HepG2 (cell line): ENCODE results near the gene PLXND1. TPM values are rescaled to one million over a fixed set of nuclear protein-coding genes. Genes with fewer than 3 reads are reported as not detected.

Source experiments
- ATAC-seq: fragments of 200-7000 bp; cut with Tn5 transposase; 3 replicates; pipeline ENCODE4 v1.9.1; 2020; ENCODE audit warnings: mild to moderate bottlenecking, moderate library complexity
- BruUV-seq: library from RNA; stranded (reverse); fragments of 400-500 nt; replicated peaks from 2 replicates; lab custom pipeline; 2021; lab: Mats Ljungman, UMichigan
- CTCF ChIA-PET: fragments of 300-600 bp; formaldehyde crosslinking; extraction: SDS; loops from one replicate; lab custom pipeline; 2021; ENCODE audit warnings: low total read pairs, inconsistent platforms, low intra/inter-chr PET ratio; lab: Yijun Ruan, JAX
- POLR2A ChIA-PET: fragments of 350-600 bp; sonication (Branson Sonifier 250); formaldehyde crosslinking; loops from one replicate; lab custom pipeline; 2020; ENCODE audit warnings: antibody characterized with exemption, inconsistent platforms; lab: Yijun Ruan, JAX
- DNase-seq: peaks from one replicate; pipeline ENCODE4 v3.0.0-alpha.2; 2015; ENCODE audit warnings: low spot score
- FAIRE-seq: peaks from 3 replicates; lab custom pipeline; 2011; peaks lifted over from hg19 to GRCh38; lab: Jason Lieb, UNC
- H2AFZ ChIP-seq: one replicate; pipeline ENCODE4 v1.6.1; 2011; ENCODE audit warnings: low read length, inconsistent platforms
- H3K27ac ChIP-seq: fragments of 300-600 bp; 3 replicates; pipeline ENCODE4 v1.8.0; 2011; ENCODE audit warnings: mixed run types, mild to moderate bottlenecking, mixed read lengths, low read length, inconsistent platforms; ENCODE audit not compliant: insufficient read depth; ENCODE audit errors: extremely low read length
- H3K27me3 ChIP-seq, 2 experiments: fragments of 200-600 bp in 1 of 2; 2 replicates in 1 of 2; 3 replicates in 1 of 2; pipeline versions ENCODE4 v1.6.0 to v1.8.0; 2011; ENCODE audit warnings: low read length in 2 of 2, mild to moderate bottlenecking in 2 of 2, moderate library complexity in 2 of 2, inconsistent platforms in 1 of 2; ENCODE audit not compliant: insufficient read depth in 2 of 2, control insufficient read depth in 1 of 2
- H3K36me3 ChIP-seq, 2 experiments: fragments of 200-600 bp in 1 of 2; replicated peaks in 1 of 2; 2 replicates in 1 of 2; 3 replicates in 1 of 2; pipeline versions ENCODE4 v1.5.1 to v1.8.0; 2011; ENCODE audit warnings: low read length in 2 of 2, inconsistent platforms in 1 of 2; ENCODE audit not compliant: insufficient read depth in 2 of 2, control insufficient read depth in 1 of 2
- H3K4me1 ChIP-seq: 2 replicates; pipeline ENCODE4 v1.5.1; 2012; ENCODE audit warnings: low read length, inconsistent platforms; ENCODE audit not compliant: insufficient read depth
- H3K4me2 ChIP-seq: 2 replicates; pipeline ENCODE4 v1.6.0; 2011; ENCODE audit warnings: low read depth, low read length, inconsistent platforms
- H3K4me3 ChIP-seq, 3 experiments: fragments of 200-600 bp in 1 of 3; sonication (generic), shearing (Covaris generic) in 1 of 3; replicated peaks in 1 of 3; 2 replicates each; pipeline ENCODE4 v1.5.1; 2011 to 2016; ENCODE audit warnings: low read length in 3 of 3, inconsistent platforms in 2 of 3, low read depth in 2 of 3, mild to moderate bottlenecking in 2 of 3, control low read depth in 1 of 3, mixed read lengths in 1 of 3; ENCODE audit not compliant: insufficient read depth in 1 of 3
- H3K79me2 ChIP-seq: one replicate; pipeline ENCODE4 v1.6.1; 2011; ENCODE audit warnings: low read length, inconsistent platforms; ENCODE audit not compliant: insufficient read depth
- H3K9ac ChIP-seq: 2 replicates; pipeline ENCODE4 v1.6.0; 2011; ENCODE audit warnings: mild to moderate bottlenecking, low read depth, low read length, inconsistent platforms; ENCODE audit not compliant: insufficient read depth
- H3K9me3 ChIP-seq: 2 replicates; pipeline ENCODE4 v1.5.1; 2012; ENCODE audit warnings: mild to moderate bottlenecking, low read length
- H4K20me1 ChIP-seq: 2 replicates; pipeline ENCODE4 v1.6.0; 2011; ENCODE audit warnings: inconsistent platforms, mild to moderate bottlenecking, low read length, moderate library complexity; ENCODE audit not compliant: insufficient read depth
- ATM ChIP-seq: fragments of 450-650 bp; IDR thresholded peaks from 2 replicates; pipeline ENCODE4 v1.7.1; 2017; ENCODE audit warnings: mild to moderate bottlenecking, borderline replicate concordance
- DNMT3B ChIP-seq: conservative IDR thresholded peaks from 2 replicates; pipeline ENCODE4 v1.6.1; 2016; ENCODE audit warnings: missing biosample characterization, control low read depth
- ESRRA ChIP-seq: sonication (generic); formaldehyde crosslinking; IDR thresholded peaks from 2 replicates; pipeline ENCODE4 v1.5.1; 2020; ENCODE audit warnings: mild to moderate bottlenecking, low read depth, missing genetic modification reagents
- KDM3A ChIP-seq: IDR thresholded peaks from 2 replicates; pipeline ENCODE4 v1.6.1; 2018; ENCODE audit warnings: low read depth, missing compliant biosample characterization
- KMT2A ChIP-seq: sonication (generic); formaldehyde crosslinking; IDR thresholded peaks from 2 replicates; pipeline ENCODE4 v1.4.0; 2020; ENCODE audit warnings: missing genetic modification reagents
- SP140L ChIP-seq: sonication (generic); formaldehyde crosslinking; IDR thresholded peaks from 2 replicates; pipeline ENCODE4 v1.4.0; 2020; ENCODE audit warnings: missing genetic modification reagents, borderline replicate concordance
- SUZ12 ChIP-seq: fragments of 150-350 bp; IDR thresholded peaks from 2 replicates; pipeline ENCODE4 v1.6.1; 2014; ENCODE audit warnings: low read depth, low read length
- TOPORS ChIP-seq: sonication (generic); formaldehyde crosslinking; IDR thresholded peaks from 2 replicates; pipeline ENCODE4 v1.8.0; 2023; ENCODE audit warnings: mild to moderate bottlenecking, missing genetic modification reagents
- ZBTB7B ChIP-seq: sonication (generic); formaldehyde crosslinking; IDR thresholded peaks from 2 replicates; pipeline ENCODE4 v1.4.0; 2020; ENCODE audit warnings: missing genetic modification reagents
- ZFP41 ChIP-seq: sonication (generic); formaldehyde crosslinking; IDR thresholded peaks from 2 replicates; pipeline ENCODE4 v1.4.0; 2020; ENCODE audit warnings: mild to moderate bottlenecking, missing genetic modification reagents, borderline replicate concordance
- ZMYM3 ChIP-seq: sonication (generic); formaldehyde crosslinking; IDR thresholded peaks from 2 replicates; pipeline ENCODE4 v1.5.1; 2020; ENCODE audit warnings: mild to moderate bottlenecking, missing genetic modification reagents
- ZNF180 ChIP-seq: sonication (generic); formaldehyde crosslinking; IDR thresholded peaks from 2 replicates; pipeline ENCODE4 v1.4.0; 2020; ENCODE audit warnings: low read depth, missing genetic modification reagents, borderline replicate concordance
- ZNF3 ChIP-seq: IDR thresholded peaks from 2 replicates; pipeline ENCODE4 v1.7.0; 2017; ENCODE audit warnings: inconsistent platforms
- ZNF337 ChIP-seq: sonication (generic); formaldehyde crosslinking; IDR thresholded peaks from 2 replicates; pipeline ENCODE4 v1.5.1; 2020; ENCODE audit warnings: missing genetic modification reagents, low read depth, mild to moderate bottlenecking, borderline replicate concordance
- ZNF460 ChIP-seq: sonication (generic); formaldehyde crosslinking; IDR thresholded peaks from 2 replicates; pipeline ENCODE4 v1.5.1; 2020; ENCODE audit warnings: missing genetic modification reagents, mild to moderate bottlenecking, borderline replicate concordance
- ZNF672 ChIP-seq: sonication (generic); formaldehyde crosslinking; IDR thresholded peaks from 2 replicates; pipeline ENCODE4 v1.8.1; 2022; ENCODE audit warnings: missing genetic modification reagents
- ZNF737 ChIP-seq: sonication (generic); formaldehyde crosslinking; IDR thresholded peaks from 2 replicates; pipeline ENCODE4 v1.5.0; 2020; ENCODE audit warnings: missing genetic modification reagents, mild to moderate bottlenecking, borderline replicate concordance
- ZNF746 ChIP-seq: sonication (generic); formaldehyde crosslinking; IDR thresholded peaks from 2 replicates; pipeline ENCODE4 v1.8.0; 2022; ENCODE audit warnings: mild to moderate bottlenecking, missing genetic modification reagents
- WGBS: methylation state at CpG from one replicate; pipeline ENCODE4 v1.1.6; 2017; ENCODE audit warnings: low lambda C conversion rate; 5-methylcytosine and 5-hydroxymethylcytosine counted together
- in situ Hi-C: cut with HindIII; loops from 2 replicates; pipeline ENCODE4 v1.10.0; 2017; ENCODE audit warnings: low pct_unique_long_range_greater_than_20kb; ENCODE audit not compliant: extremely low pct_ligation_motif_present
- intact Hi-C: fragments of 100-400 bp; cut with micrococcal nuclease; formaldehyde crosslinking; loops from one replicate; pipeline ENCODE4 v1.10.0; 2022; ENCODE audit not compliant: unreplicated experiment
- polyA plus RNA-seq, 8 experiments: library from polyadenylated mRNA; depleted of rRNA in 3 of 8; stranded (reverse) in 7 of 8; unstranded in 1 of 8; fragments of >200 nt; fragmentation: Illumina TruSeq in 4 of 8; extraction: Trizol in 4 of 8; gene quantifications; 2 replicates each; pipeline versions ENCODE4 v1.2.1 to v1.2.3, GENCODE V29; 2011 to 2016; ENCODE audit warnings: low read depth in 4 of 8, missing spikeins in 1 of 8, mixed read lengths in 1 of 8; ENCODE audit not compliant: insufficient read depth in 1 of 8
- total RNA-seq, 5 experiments: library from RNA; depleted of rRNA; stranded (reverse); fragments of >200 nt; fragmentation: Illumina TruSeq; extraction: Trizol; gene quantifications; 2 replicates each; pipeline ENCODE4 v1.2.3, GENCODE V29; 2016; ENCODE audit warnings: low read depth in 1 of 5
- TF ChIP-seq, protein P1 (sequence below): sonication (generic); formaldehyde crosslinking; IDR thresholded peaks from 2 replicates; pipeline ENCODE4 v1.5.1; 2020; ENCODE audit warnings: missing genetic modification reagents, mild to moderate bottlenecking, borderline replicate concordance
- TF ChIP-seq, protein P2 (sequence below): sonication (generic); formaldehyde crosslinking; IDR thresholded peaks from 2 replicates; pipeline ENCODE4 v1.4.0; 2020; ENCODE audit warnings: missing genetic modification reagents
- TF ChIP-seq, protein P3 (sequence below): sonication (generic); formaldehyde crosslinking; IDR thresholded peaks from 2 replicates; pipeline ENCODE4 v1.4.0; 2020; ENCODE audit warnings: low read depth, mild to moderate bottlenecking, missing genetic modification reagents

Gene PLXND1
- total and polyA plus RNA-seq, 2 of the 13 experiments (the other 11 are each of a cell fraction or from before 2014, with no cell fraction given): 15.9 to 42.0 TPM

DNA sequence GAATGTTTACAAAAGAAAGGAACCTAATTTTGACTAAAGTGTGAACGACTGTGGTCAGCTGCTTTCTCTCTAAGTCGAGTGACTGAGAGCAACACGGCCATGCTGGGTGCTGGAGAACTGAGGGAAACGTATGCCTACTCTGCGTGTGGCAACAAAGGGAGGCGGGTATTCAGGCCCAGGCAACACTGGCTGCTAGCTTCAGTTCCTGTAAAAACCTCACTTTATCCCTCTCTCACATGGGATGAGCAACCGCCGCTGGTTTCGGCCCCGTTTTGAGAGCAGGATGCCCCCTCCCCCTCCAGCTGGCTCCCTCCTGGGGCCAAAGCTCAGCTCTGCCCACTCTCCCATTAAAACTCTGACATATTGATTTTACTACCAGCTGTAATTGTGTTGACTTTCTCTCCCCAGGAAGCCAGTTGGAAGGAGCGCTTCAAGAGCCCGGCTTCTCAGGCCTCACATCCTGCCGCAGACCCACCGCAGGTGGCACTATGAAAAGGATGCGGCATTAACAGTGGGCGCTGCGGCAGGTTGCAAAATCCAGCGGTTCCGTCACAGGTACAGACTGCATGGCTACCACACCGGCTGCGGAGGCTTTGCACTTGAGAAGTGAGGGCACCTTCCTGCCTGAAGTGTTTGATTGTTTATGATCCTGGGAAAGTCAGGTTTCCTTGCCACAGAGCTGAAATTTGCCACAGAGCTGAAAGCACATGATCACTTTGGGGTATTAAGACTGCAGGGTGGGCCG, 12.7 kb downstream of the PLXND1 start:
- in situ Hi-C loops: no loop called here
- Histone ChIP-seq H3K27ac (peak overlapping the region; percentile 94), H3K4me1 (peaks cover 81% of the 10 kb centered on the region), H4K20me1 (no peaks in the 10 kb centered on the region), H3K79me2 (peaks cover 60% of the 10 kb centered on the region), H3K27me3 (no peaks in the 10 kb centered on the region), H3K4me3 (peak overlapping the region; percentile 32 to 70 (median 49); a peak in 5 of 6 replicates), H3K9me3 (no peaks in the 10 kb centered on the region), H3K4me2 (peak overlapping the region; percentile 85), H2AFZ (no peak overlapping the region), H3K9ac (peak overlapping the region; percentile 73), H3K36me3 (peaks cover 4 to 8% of the 10 kb centered on the region in 2 experiments)
- DNase-seq (peak; percentile 95), FAIRE-seq (peak; percentile 92), ATAC-seq (peak; percentile 31)
- intact Hi-C loops: loop anchor here (1.0 kb wide), 2 partner anchors 19 to 103 kb away; no protein-coding TSS in a partner anchor
- CTCF ChIA-PET: no interaction called here
- BruUV-seq: no TSS peak
- POLR2A ChIA-PET: interaction anchor here (0.6 to 5.7 kb wide), 14 partner anchors 10 to 277 kb away, joined by 3 to 107 read pairs (median 9); partner anchors contain the start of genes MBD4 and PLXND1
- 6% methylated on average over 11 of the region's 22 CpGs for WGBS
- TF ChIP-seq ZNF460 (CRISPR knock-in tag) (peak; percentile 18; the same call in 1 of the 2 replicates), ZNF337 (no peak), ZNF737 (no peak), ZMYM3 (CRISPR knock-in tag) (peak; percentile 81), ZFP41 (no peak), TOPORS (CRISPR knock-in tag) (no peak), ZBTB7B (CRISPR knock-in tag) (peak; percentile 90), ZNF746 (peak; percentile 95; the same call in 1 of the 2 replicates), ZNF180 (CRISPR knock-in tag) (no peak), ESRRA (CRISPR knock-in tag) (no peak; the same call in none of the 2 replicates), SP140L (CRISPR knock-in tag) (peak; percentile 83; the same call in 1 of the 2 replicates), KDM3A (CRISPR knock-in tag) (no peak; the same call in 1 of the 2 replicates), DNMT3B (CRISPR knock-in tag) (no peak), ZNF672 (CRISPR knock-in tag) (no peak), SUZ12 (no peak), KMT2A (CRISPR knock-in tag) (peak; percentile 62; the same call in 1 of the 2 replicates), ATM (no peak), ZNF3 (CRISPR knock-in tag) (0 out of 2 replicates have a peak, but pooled peaks have one; percentile 51)
- TF ChIP-seq, protein P1, sequence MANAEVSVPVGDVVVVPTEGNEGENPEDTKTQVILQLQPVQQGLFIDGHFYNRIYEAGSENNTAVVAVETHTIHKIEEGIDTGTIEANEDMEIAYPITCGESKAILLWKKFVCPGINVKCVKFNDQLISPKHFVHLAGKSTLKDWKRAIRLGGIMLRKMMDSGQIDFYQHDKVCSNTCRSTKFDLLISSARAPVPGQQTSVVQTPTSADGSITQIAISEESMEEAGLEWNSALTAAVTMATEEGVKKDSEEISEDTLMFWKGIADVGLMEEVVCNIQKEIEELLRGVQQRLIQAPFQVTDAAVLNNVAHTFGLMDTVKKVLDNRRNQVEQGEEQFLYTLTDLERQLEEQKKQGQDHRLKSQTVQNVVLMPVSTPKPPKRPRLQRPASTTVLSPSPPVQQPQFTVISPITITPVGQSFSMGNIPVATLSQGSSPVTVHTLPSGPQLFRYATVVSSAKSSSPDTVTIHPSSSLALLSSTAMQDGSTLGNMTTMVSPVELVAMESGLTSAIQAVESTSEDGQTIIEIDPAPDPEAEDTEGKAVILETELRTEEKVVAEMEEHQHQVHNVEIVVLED: peak; percentile 43; the same call in 1 of the 2 replicates
- TF ChIP-seq, protein P2, sequence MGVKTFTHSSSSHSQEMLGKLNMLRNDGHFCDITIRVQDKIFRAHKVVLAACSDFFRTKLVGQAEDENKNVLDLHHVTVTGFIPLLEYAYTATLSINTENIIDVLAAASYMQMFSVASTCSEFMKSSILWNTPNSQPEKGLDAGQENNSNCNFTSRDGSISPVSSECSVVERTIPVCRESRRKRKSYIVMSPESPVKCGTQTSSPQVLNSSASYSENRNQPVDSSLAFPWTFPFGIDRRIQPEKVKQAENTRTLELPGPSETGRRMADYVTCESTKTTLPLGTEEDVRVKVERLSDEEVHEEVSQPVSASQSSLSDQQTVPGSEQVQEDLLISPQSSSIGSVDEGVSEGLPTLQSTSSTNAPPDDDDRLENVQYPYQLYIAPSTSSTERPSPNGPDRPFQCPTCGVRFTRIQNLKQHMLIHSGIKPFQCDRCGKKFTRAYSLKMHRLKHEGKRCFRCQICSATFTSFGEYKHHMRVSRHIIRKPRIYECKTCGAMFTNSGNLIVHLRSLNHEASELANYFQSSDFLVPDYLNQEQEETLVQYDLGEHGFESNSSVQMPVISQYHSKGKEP: no peak
- TF ChIP-seq, protein P3, sequence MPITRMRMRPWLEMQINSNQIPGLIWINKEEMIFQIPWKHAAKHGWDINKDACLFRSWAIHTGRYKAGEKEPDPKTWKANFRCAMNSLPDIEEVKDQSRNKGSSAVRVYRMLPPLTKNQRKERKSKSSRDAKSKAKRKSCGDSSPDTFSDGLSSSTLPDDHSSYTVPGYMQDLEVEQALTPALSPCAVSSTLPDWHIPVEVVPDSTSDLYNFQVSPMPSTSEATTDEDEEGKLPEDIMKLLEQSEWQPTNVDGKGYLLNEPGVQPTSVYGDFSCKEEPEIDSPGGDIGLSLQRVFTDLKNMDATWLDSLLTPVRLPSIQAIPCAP (CRISPR knock-in tag): no peak
